Left ventricle myocardium superior (tissue), 1 donor: Measurements from ENCODE around the gene FBXO17. TPM values are rescaled to one million over a fixed set of nuclear protein-coding genes. Genes with fewer than 3 reads are reported as not detected.
A peak's percentile ranks its signal among the peaks of the same experiment; 100 is the strongest.
"Not testable (repeated sequence)": the region's sequence is repeated elsewhere in the genome, so short reads cannot be mapped to it uniquely, and the experiment has no call there.

Source experiments
- ATAC-seq: fragments of 200-7000 bp; cut with Tn5 transposase; one replicate; pipeline ENCODE4 v1.9.1; 2020; ENCODE audit warnings: mild to moderate bottlenecking, moderate library complexity
- DNase-seq: peaks from one replicate; pipeline ENCODE4 v3.0.0-alpha.2; 2020
- intact Hi-C: fragments of 100-400 bp; cut with micrococcal nuclease; formaldehyde crosslinking; loops from one replicate; pipeline ENCODE4 v1.11.0; 2022
- total RNA-seq: library from RNA; stranded (reverse); fragmentation: NEBNext Ultra II Directional; extraction: Animal tissue kit (Norgen Biotek cat#: 25700); gene quantifications from one replicate; pipeline ENCODE4 v1.2.1, GENCODE V29; 2021
- donor health status: DM: no; HTN: yes; CAD: no; lungs with severe emphysema.

Gene FBXO17
- total RNA-seq, 1 donor from 2014 or later = 1.7 TPM

GRCh38 chr19:38949580-38950367 lies 25.8 kb downstream of the FBXO17 start:
- DNase-seq = peak; percentile 92
- intact Hi-C loops = no loop called here
- peak; percentile 96 for ATAC-seq

GRCh38 chr19:38946229-38947010 lies 29.1 kb downstream of the FBXO17 start:
- intact Hi-C loops = no loop called here
- no peak for DNase-seq
- ATAC-seq = no peak

- intact Hi-C loops = no loop called here
- no peak for ATAC-seq
- DNase-seq = no peak
Measured at GRCh38 chr19:38945562-38946228, 29.8 kb downstream of the FBXO17 start.

GRCh38 chr19:38944981-38945506 lies 30.5 kb downstream of the FBXO17 start:
- ATAC-seq = no peak
- intact Hi-C loops = no loop called here
- no peak for DNase-seq

- intact Hi-C loops = no loop called here
- ATAC-seq (no peak), DNase-seq (no peak)
Measured at GRCh38 chr19:38942471-38943181, 32.9 kb downstream of the FBXO17 start.

- intact Hi-C loops = no loop called here
- DNase-seq (no peak), ATAC-seq (no peak)
Measured at GRCh38 chr19:38941979-38942378, 33.6 kb downstream of the FBXO17 start.

- ATAC-seq, intact Hi-C loops, DNase-seq: not testable (repeated sequence)
Measured at GRCh38 chr19:38941466-38941865, 34.1 kb downstream of the FBXO17 start.

GRCh38 chr19:38939957-38940356 lies 35.6 kb downstream of the FBXO17 start:
- DNase-seq = no peak
- intact Hi-C loops = no loop called here
- ATAC-seq = no peak

GRCh38 chr19:38933544-38933943 lies 42.0 kb downstream of the FBXO17 start:
- ATAC-seq (no peak), DNase-seq (no peak)
- intact Hi-C loops = no loop called here

GRCh38 chr19:38932425-38933179 lies 42.9 kb downstream of the FBXO17 start:
- no peak for DNase-seq
- no peak for ATAC-seq
- intact Hi-C loops = no loop called here

- no peak for ATAC-seq
- no peak for DNase-seq
Measured at GRCh38 chr19:38931521-38931793, 44.1 kb downstream of the FBXO17 start.

GRCh38 chr19:38930776-38931520 lies 44.6 kb downstream of the FBXO17 start, which contains the start of gene MRPS12:
Gene MRPS12 (plus strand): TSS chr19:38930944. CDS start chr19:38931295, 351 bp downstream.
- intact Hi-C loops = no loop called here
- ATAC-seq (peak; percentile 97), DNase-seq (peak; percentile 98)

More at GRCh38 chr19:38931521-38931793, 44.1 kb downstream of the FBXO17 start:
- intact Hi-C loops = no loop called here

- intact Hi-C loops = no loop called here
- peak; percentile 89 for ATAC-seq
- peak; percentile 94 for DNase-seq
Measured at GRCh38 chr19:38929929-38930775, 45.4 kb downstream of the FBXO17 start, which contains the start of gene SARS2. Gene SARS2 (minus strand): TSS chr19:38930763. CDS start chr19:38930736, 27 bp downstream.

GRCh38 chr19:38928391-38929001 lies 47.0 kb downstream of the FBXO17 start:
- no peak for ATAC-seq
- intact Hi-C loops = no loop called here
- DNase-seq = no peak

- intact Hi-C loops = no loop called here
- no peak for ATAC-seq
Measured at GRCh38 chr19:38924388-38924787, 51.2 kb downstream of the FBXO17 start.

GRCh38 chr19:38922482-38922881 lies 53.1 kb downstream of the FBXO17 start:
- intact Hi-C loops = no loop called here
- DNase-seq = no peak
- ATAC-seq = no peak

More at GRCh38 chr19:38924388-38924787, 51.2 kb downstream of the FBXO17 start:
- no peak for DNase-seq
